Measurements from ENCODE around the gene RNASEH2A.
"Not testable (repeated sequence)": the region's sequence is repeated elsewhere in the genome, so short reads cannot be mapped to it uniquely, and the experiment has no call there.

The RNASEH2A gene

DNA sequence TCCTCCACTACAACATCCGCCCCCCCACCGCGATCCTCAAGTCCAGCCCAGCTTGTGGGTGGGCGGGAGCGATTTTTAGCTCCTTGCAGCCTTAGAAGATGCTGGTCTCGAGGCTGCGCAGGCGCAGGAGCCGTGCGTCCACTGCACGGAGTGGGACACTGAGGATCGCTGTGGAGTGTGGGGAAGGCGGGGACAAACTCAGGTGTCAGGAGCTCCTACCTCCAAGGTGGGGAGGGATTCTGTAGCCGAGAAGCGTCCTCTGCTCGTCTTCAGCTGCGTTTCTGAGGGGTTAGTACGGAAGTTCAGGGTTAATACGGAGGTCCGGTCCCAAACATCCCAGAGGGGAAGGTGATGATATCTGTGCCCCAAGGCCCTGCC lies 28.2 kb downstream of the RNASEH2A start, which contains the start of gene RTBDN:
Gene RTBDN, minus strand, starts transcription at position 14 of the 378 bp plus-strand sequence. CDS start 4,600 bp downstream, outside the sequence.
- no peak for DNase-seq

DNA sequence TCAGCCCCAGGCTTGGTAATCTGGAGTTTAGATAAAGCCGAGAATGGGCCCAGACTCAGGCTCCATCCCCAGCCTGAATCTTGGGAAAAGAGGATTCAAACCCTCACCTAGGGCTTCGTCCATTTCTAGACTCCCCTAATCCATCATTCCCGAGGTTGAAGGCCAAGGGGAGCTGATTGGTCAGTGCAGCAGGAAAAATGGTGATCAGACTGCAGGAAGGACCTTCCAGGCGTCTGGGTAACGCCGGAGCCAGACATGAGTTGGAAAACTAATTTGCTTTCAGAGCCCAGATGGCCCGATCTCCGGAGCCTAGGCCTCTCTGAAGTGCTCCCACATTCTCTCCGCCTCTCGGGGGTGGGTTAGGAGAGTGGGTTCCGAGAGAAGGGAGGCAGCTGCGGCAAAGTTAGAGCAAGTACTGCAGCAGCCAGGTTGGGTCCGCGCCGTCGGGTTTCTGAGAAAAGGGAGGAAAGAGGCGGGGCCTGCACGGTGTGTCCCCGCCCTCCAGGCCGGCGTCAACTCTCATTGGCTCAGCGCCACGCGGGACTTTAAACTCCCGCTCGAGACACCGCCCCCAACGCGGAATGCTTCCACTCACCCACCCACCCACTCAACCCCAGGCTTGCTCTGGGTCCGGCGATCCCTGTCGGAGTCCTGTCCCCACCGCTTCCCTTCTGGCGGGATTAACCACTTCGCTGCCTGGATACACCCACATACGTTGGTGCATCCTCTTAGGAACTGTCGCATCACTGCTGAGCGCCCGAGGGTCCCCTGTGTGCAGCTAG lies 28.8 kb downstream of the RNASEH2A start:
- DNase-seq: no peak

- DNase-seq: no peak
Measured at GRCh38 chr19:12836529-12836863, 30.1 kb downstream of the RNASEH2A start.

DNA sequence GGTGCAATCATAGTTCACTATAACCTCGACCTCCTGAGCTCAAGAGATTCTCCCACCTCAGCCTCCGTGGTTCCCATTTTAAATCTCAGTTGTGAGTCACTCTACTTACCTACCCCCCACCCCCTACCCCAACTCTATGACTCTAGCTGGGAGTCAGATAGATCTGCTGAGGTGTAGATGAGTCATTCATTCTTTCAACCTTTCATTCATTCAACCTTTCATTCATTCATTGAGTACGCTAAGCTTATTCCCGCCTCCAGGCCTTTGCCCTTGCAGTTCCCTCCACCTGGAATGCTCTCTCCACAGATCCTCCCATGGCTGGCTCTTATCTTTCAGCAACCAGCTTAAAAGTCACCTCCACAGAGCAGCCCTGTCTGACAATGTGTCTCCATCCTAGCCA lies 30.8 kb downstream of the RNASEH2A start:
- no peak for DNase-seq

GRCh38 chr19:12838182-12838885 lies 31.9 kb downstream of the RNASEH2A start, which contains the start of gene MAST1:
MAST1 (plus strand) TSS chr19:12838515; CDS start chr19:12838573, 58 bp downstream.
- peak in 4 of 5 donors; percentile 24 to 60 (median 47) for DNase-seq

- DNase-seq: peak in 1 of 5 donors; percentile 64
Measured at GRCh38 chr19:12838886-12839756, 32.7 kb downstream of the RNASEH2A start.

DNA sequence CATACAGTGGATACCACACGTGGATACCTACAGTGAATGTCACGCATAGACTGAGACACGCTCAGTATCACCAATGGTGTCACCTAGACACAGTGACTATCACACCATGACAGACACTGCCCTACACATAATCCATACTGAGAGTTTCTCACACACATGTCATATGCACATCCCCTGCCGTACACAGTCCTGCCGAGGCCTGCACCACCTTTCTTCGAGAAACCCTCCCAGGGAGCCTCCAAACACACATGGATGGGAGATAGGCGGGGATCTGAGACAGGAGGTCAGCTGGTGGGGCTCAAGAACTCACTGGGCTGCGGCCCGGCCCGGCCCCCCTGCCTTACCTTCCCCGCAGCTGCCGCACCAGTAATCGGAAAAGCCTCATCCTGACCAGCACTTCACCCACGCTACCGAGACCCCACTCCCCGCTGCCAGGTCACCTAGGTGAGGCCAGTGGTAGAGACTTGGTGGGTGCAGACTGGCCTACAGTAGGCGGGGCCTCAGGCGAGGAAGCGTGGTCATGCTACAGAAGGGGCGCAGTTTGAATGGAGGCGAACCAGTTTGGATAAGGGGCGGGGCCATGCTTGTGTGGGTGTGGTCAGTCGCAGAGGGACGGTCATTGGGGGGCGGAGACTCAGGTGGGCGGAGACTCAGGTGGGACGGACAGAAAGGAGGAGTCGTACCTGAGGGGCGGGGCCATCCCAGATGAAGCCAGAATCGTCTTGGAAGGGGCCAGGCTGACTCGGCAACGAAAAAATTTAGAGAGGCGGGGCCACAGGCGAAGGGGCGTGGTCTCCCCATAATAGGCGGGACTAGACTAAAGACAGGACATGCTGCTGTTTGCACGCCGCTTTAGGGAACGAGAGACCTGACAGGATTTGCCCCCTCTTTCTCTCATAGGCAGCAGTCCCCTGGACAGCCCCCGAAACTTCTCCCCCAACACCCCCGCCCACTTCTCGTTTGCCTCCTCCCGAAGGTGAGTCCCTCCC lies 34.0 kb downstream of the RNASEH2A start:
- DNase-seq: peak in 2 of 5 donors; percentile 22 to 60

GRCh38 chr19:12841094-12841493 lies 34.7 kb downstream of the RNASEH2A start:
- no peak for DNase-seq

- DNase-seq: no peak
Measured at GRCh38 chr19:12842511-12842910, 36.1 kb downstream of the RNASEH2A start.

DNA sequence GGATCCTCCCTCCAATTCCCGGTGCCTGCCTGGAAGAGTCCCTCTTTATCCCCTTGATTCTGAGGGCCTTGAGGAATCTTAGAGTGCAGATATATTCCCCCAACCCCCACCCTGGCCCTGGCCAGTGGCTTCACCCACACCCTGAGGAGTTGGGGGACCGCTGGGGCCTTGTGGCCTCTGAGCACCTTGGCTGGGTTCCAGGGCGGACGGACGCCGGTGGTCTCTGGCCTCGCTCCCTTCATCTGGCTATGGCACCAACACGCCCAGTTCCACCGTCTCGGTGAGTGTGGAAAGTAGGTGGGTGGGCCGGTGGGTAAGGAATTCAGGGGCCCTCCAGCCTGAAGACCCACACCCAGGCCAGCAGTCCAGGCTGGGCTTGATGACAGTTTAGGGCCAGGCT lies 36.9 kb downstream of the RNASEH2A start:
- no peak for DNase-seq

DNA sequence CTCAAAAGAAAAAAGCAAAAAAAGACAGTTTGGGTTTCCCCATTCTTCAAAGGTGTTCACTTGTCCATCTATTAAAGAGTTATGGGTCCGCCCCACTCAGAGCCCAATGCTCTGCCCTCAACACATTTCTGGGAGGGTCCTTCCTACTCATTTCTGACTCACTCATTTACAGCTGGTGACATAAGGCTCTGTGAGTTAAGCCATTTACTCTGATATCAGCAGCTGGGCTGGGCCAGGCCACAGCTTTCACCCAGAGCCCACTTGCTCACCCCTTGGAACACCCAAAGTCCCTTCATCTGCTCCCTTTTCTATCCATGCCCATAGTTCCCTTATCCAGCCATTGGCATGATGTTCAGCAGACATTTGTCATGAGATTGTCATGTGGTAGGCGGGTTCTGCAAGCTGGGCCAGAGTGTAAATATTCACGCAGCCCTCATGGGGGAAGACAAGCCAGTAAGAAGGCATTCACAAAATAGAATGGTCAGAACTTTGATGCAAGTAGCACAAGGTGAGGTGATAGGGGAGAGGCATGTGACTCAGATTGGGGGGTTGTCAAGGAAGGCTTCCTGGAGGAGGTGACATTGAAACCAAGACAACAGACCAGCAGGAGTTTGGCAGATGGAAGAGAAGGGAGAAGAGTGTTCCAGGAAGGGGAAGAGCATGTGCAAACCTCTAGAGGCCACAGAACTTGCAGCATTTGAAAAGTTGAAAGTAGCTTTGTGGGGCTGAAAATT lies 37.8 kb downstream of the RNASEH2A start:
- no peak for DNase-seq

- not testable (repeated sequence) for DNase-seq
Measured at GRCh38 chr19:12846613-12847012, 40.2 kb downstream of the RNASEH2A start.

DNA sequence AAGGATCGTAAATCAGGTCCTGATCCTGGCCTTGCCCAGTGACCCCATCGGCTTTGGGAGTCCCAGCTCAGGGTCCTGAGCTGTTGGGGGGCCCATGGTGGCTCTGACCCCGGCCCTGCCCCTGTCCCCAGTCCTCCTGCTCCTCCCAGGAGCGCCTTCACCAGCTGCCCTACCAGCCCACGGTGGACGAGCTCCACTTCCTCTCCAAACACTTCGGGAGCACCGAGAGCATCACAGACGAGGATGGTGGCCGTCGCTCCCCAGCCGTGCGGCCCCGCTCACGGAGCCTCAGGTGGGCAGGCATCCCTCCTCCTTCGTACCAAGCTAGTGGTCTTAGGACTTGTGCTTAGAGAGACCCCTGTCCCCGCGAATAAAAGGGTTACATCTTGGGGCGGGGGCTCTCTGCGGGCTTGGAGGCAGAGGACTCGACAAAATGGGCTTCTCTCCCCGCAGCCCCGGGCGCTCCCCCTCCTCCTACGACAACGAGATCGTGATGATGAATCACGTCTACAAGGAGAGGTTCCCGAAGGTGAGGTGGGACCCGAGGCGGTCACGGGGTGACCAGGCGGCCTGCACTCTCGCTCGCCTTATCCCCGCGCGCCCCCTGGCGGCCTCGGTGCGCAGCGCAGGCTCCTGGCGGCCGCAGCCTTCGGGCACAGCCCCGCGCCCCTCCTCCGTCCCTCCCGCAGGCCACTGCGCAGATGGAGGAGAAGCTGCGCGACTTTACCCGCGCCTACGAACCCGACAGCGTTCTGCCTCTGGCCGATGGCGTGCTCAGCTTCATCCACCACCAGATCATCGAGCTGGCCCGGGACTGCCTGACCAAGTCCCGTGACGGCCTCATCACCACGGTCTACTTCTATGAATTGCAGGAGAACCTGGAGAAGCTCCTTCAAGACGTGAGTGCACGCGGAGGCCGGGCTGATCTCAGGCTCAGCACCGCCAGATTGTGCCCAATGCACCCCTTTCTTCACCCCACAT lies 41.1 kb downstream of the RNASEH2A start:
- peak; percentile 60 to 75 (median 73) for DNase-seq

DNA sequence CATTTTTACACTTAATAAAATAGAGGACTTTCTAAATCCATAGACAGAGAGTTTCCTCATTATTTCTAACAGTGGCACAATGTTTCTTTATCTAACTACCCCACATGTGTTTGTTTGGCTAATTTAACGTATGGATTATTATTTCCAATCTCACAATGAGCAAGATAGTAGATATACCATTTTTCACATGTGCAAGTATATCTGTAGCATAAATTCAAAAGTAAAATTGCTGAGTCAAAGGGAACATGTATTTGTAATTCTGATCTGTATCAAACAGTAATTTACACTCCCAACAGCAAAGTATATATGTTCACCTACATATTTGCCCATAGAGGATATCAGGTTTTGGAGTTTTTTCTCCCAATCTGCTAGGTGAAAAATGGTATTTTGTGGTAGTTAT lies 50.3 kb downstream of the RNASEH2A start:
- no peak for DNase-seq

- DNase-seq: no peak
Measured at GRCh38 chr19:12858041-12858928, 51.9 kb downstream of the RNASEH2A start.

DNA sequence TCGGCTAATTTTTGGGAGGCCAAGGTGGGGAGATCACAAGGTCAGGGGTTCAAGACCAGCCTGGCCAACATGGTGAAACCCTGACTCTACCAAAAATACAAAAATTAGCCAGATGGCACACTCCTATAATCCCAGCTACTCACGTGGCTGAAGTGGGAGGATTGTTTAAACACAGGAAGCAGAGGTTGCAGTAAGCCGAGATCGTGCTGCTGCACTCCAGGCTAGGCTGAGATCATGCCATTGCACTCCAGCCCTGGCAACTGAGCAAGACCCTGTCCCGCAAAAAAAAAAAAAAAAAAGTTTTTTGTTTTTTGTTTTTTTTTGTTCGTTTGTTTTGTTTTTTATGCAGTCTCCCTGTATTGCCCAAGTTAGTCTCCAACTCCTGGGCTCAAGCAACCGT lies 53.2 kb downstream of the RNASEH2A start:
- no peak for DNase-seq
